HG03469 (cell line): ENCODE data around the gene SLC7A1.

Experiments
- ATAC-seq: cut with Tn5 transposase; IDR thresholded peaks from one replicate; pipeline ENCODE4 v1.9.1; 2021; ENCODE audit warnings: mild to moderate bottlenecking, moderate library complexity, moderate number of reproducible peaks; ENCODE audit not compliant: unreplicated experiment

Gene SLC7A1

GRCh38 chr13:29496241-29496712 is 99.2 kb downstream of the SLC7A1 start:
- ATAC-seq: peak; percentile 61

GRCh38 chr13:29494520-29494919 is 101.0 kb downstream of the SLC7A1 start:
- ATAC-seq: no peak

DNA sequence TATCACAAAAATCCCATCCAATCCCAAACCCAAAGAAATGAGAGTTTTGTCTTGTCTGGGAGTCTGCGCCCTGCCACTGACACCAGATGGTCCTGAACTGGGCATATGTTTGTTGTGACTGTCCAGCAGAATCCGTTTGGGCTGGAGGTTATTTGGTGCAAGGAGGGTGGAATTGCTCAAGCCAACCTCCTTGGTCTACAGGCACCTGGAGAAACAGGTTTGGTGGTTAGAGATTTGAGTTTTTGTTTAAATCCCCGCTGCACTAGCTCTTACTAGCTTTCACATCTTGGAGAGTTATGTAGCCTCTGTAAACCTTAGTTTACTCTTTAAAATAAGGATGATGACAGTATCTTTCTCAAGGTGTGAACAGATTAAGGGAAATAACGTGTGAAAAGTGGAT is 101.7 kb downstream of the SLC7A1 start:
- ATAC-seq: no peak

DNA sequence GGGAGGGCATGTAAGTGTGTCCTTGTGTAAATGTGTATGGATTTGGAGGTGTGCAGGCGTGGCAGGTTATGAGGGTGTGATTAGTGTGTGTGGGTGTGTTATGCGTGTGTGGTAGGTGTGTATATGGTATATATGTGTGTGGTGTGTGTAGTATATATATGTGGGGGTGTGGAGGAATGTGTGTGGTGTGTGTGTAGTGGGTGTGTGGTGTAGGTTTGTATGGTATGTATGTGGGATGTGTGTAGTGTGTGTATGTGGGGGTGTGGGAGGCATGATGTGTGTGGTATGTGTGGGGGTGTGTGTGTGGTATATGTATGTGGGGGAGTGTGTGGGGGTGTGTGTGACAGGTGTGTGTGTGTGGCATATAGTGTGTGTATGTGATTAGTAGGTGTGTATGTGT is 104.2 kb downstream of the SLC7A1 start:
- ATAC-seq: no peak

DNA sequence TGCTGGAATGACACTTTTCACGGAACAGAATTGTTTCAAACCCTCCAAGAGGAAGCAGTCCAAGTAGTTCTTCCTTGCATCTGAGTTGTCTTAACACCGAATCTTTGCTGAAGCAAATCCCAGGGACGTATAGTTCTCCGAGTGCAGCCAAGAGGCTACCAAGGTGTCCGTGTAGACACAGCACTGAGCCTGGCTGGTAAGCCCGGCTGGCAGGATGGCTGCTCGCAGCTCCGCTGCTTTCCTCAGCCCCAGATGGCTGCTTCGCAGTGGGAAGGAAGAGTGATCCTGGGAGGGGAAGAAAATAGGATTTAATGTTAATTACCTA is 105.0 kb downstream of the SLC7A1 start:
- no peak for ATAC-seq

DNA sequence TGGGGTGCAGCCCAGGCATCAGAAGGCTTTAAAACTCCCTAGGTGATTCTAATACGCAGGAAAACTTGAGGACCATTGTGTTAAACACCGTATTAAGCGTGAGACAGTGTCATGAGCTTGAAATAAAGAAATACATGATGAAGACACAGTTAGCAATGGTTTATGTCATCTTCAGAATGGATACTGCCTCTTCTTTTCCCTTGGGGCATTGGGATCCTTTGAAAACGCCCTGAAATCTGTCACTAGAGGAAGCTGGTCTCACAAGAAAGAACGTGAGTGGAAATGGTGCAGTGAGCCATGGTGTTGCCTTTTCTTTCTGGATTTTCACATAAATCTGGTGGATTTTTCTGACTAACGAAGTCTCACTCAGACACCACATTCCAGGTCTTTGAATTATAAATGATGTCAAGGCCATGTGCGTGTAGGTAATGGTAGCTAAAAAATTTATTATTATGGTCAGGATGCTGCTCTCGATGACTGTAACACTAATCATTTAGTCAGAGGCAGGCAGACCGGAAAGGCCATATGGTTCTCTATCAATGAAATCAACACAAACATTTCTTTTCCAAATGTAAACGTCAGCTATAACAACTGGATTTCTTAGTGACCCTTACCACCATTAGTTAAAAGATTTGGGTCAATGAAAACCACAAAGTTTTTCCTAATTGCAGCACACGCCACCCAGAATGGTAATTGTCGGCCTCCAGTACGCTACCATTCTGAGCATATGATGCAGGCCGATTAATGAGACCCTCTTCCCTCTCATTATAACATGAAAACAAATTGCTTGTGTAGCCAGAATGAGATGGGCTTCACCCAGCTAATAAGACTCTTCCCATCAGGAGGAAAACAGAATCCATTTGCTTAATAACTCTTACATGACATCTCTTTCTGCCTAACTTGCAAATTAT is 105.6 kb downstream of the SLC7A1 start:
- no peak for ATAC-seq

DNA sequence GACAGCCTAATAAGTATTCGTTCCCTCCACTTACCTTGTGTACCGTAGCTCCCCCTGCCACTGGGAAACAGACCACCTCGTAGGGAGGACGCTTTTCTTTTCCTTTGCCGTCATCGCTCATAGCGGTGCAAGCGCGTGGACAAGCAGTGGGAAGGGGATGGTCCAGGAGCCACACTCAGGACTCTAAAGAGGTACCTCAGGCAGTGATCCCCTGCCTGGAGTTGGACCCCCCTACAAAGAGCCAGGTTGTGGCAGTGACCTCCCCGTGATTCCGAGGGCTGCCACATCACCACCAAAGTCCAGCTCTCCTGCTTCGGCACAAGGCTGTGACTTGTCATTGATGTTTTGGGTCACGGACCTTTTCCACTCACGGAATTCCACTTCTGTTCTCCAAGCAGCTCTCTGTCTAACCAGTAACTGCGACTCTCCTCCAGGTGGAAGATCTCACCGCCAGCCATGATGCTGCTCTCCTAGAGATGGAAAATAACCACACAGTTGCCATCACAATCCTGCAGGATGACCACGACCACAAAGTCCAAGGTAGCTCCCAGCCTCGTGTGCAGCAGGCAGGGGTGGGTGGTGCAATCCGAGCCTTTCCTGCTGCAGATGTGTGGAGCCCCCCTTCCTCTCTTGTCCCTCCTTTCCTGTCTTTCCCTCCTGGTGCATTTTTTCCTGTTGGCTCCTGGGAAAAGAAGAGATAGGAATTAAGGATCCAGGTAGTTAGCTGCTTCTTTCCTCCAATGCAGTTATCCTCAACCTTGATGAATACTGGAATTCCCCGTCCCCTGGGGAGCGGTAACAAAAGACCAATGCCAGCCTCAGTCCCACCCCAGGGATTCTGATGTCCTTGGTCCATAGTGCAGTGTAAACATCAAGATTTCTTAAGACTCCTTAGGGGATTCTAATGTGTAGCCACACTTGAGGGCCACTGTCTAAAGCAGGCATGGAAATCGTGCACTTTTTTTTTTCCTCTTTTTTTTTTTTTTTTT is 107.7 kb downstream of the SLC7A1 start:
- ATAC-seq: no peak

DNA sequence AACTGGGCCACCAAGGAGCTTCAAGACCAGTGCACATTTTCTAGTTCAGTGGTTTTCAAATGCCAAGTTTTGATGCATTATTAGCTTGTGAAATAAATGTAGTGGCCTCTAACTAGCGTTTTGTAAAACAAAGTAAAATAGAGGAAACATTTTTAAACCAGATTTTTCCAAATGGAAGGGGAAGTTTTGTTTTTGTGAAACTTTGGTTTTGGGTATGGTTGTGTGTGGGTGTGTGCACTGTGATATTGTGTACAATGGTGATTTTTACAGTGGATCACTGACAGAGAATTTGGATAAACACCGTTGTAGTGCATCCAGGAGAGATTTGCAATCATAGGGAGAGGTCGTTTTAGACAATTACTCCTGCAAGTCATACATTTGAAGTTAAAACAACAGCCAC is 108.9 kb downstream of the SLC7A1 start:
- ATAC-seq: no peak

GRCh38 chr13:29484796-29485195 is 110.7 kb downstream of the SLC7A1 start:
- ATAC-seq: no peak

DNA sequence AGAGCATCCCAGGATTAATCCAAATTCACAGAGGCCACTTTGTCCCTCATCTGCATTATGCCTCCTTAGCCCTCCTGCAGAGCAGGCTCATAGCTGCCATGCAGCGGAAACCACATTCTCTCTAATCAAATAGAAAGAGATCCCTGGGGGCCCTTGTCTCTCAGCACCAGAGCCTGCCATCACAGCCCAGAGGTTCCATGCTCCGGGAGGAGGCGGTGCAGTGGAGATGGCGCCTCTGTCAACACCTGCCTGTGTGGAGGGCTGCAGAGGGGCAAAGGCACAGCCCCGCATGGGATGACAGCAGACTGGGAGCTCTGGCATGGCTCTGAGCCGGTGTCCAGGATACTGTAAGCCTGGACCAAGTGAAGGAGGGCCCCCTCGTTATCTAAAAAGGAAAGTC is 111.3 kb downstream of the SLC7A1 start:
- no peak for ATAC-seq

DNA sequence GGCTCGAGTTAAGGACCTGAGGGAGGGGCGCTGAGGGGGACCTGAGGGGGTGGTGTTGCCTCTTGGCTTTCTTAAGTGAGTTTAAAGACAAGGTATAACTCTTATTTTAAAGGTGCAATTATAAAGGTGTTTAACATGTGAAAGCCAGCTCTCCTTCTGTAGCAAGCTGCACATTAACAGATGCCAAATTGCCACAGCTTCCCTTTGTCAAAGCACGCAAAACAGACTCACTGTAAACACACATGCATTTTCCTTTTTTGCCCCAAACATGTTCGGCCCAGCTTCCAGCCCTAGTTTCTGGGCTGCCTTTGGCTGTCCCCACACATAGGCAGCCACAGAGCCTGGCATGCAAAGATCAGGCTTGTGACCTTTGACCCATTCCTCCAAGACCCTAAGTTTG is 111.9 kb downstream of the SLC7A1 start:
- ATAC-seq: no peak

GRCh38 chr13:29483211-29483610 is 112.3 kb downstream of the SLC7A1 start:
- ATAC-seq: no peak

GRCh38 chr13:29482504-29482903 is 113.0 kb downstream of the SLC7A1 start:
- ATAC-seq: no peak

DNA sequence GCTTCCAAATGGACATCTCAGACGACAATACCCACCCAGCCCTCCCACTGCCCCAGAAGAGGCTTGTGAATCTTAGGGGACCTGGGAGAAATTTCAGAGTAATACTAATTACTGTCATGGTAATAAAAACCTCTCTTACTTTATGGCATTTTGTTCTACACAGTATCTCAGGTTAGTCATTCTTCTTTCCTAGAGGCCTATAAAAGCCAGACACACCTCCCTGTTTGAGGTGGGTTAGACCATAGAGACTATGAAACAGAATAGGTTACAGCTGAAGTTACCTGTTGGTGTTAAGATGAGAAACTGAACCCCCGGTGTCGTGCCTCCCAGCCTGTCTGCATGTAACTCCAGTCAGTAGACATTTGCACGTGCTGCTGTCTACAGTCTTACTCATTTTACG is 113.9 kb downstream of the SLC7A1 start:
- ATAC-seq: no peak

DNA sequence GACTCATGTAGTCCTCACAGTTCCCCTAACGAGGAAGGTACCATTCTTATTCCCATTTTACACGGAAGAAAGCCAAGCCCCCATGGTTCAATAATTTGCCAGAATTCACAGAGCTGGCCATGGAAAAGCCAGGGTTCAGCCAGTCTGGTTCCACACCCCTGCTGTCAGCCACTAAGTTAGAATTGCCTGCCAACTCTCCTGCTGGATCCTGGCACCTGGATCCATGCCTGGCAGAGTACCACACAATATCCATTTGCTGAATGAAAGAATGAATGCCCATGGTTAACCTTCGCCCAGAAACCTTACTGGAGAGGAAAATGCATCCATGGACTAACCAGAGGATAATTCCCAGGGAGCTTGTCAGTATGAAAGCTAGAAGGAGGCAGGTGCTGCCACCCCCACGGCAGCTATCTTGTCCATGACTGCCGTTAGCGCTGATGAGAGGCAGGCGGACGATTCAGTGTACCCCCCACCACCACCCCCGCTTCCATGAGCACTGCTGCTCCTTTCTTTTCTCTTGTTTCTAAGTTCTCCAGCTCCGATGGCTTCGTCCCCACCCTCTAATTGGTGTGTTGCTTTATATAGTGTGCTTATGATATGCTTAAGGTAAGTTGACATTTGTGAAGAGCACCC is 114.5 kb downstream of the SLC7A1 start:
- ATAC-seq: no peak

DNA sequence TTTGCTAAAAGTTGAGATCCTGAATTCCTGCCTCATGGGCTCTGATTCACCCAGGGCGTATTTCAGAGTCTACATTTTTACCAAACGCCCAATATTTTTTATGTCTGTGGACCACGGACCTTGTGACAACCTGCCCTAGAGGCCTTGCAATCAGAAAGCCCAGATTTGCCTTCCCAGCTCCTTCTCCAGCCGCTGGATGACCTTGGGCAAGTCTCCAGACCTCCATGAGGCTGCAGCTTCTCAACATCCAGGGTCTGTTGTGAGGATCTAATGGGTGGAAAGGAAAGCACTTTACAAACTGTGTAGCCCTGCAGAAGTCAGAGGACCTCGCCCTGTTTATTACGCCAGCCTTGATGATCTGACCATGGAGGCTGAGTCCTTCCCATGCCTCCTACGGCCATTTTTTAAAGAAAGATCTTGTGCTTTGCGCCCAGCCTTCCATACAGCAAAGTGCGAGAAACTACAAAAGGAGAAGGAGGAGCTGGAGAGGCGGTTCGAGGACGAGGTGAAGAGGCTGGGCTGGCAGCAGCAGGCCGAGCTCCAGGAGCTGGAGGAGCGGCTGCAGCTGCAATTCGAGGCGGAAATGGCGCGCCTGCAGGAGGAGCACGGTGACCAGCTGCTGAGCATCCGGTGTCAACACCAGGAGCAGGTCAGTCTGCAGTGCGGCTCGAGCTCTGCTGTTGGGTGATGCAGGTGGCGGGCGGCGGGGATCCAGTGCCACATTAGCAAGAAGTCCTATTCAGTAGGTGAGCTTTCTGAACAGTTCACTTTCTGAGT is 115.6 kb downstream of the SLC7A1 start:
- ATAC-seq: no peak

GRCh38 chr13:29476046-29476445 is 119.4 kb downstream of the SLC7A1 start:
- ATAC-seq: no peak

DNA sequence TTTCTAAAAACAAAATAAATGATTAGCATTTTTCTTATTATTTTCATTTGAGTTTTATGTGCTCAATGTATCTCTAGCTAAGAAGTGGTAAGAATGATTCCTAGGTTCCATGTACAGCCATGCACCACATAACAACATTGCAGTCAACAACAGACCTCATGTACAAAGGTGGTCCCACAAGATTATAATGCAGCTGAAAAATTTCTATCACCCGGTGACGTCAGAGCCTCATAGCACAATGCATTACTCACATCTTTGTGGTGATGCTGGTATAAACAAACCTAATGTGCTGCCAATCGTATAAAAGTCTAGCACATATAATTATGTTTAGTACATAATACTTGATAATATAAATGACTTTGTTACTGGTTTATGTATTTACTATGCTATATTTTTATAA is 120.5 kb downstream of the SLC7A1 start:
- ATAC-seq: no peak

DNA sequence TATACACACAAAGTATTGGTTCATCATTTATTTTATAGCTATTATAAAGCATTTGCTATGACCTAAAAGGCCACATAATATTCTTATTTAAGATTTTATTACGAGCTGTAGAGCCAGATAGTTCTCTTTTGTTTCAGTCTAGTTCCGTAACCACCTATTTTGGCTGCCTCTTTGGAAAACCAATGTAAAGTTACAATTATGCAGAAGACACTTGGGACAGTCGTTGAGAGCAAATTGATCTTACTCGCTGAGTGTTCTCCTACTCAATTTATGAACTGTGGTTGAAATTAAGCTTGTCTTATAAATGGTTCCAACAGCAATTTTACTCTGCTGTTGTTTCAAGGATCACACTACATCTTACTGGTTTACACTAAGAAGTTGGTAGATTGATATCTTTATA is 122.3 kb downstream of the SLC7A1 start:
- no peak for ATAC-seq

- ATAC-seq: no peak
Observed at GRCh38 chr13:29472332-29472961, 123.0 kb downstream of the SLC7A1 start.
